ENCODE measurements around the gene P2RY2. TPM values are rescaled to one million over a fixed set of nuclear protein-coding genes. Genes with fewer than 3 reads are reported as not detected.

P2RY2 gene
- total RNA-seq, 1 experiment from 2014 or later: 2.9 TPM

DNA sequence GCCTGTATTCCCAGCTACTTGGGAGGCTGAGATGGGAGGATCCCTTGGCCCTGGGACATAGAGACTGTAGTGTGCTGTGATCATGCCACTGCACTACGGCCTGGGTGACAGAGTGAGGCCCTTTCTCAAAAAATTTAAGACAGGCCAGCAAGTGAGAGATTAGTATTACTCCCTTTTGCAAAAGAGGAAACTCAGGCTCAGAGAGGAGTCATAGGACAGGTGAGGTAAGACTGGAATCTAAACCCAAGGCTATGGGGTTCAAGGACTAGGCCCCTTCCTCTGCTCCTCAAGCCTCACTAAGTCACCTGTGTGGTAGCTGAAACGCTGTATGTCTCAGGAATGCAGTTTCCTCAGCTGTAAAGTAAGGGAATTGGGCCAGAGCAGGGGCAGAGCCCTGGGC, 1.6 kb upstream of the P2RY2 start:
- TF ChIP-seq TCF7L2 (IDR thresholded peaks at IDR 0.05; ENCODE audit: borderline replicate concordance, extremely low read depth, insufficient read depth, insufficient read length) (no peak), YY1 (IDR thresholded peaks at IDR 0.05; ENCODE audit: extremely low read depth, insufficient replicate concordance, low read depth, low read length) (no peak), POLR2AphosphoS5 (IDR thresholded peaks at IDR 0.05; ENCODE audit: low read depth, low read length) (no peak), CEBPB (IDR thresholded peaks at IDR 0.05; ENCODE audit: low read depth) (no peak), EZH2 (IDR thresholded peaks at IDR 0.05) (no peak), SP1 (IDR thresholded peaks at IDR 0.05; ENCODE audit: low read depth) (no peak), ZFX (IDR thresholded peaks at IDR 0.05) (no peak)
- TF ChIP-seq, protein P1, sequence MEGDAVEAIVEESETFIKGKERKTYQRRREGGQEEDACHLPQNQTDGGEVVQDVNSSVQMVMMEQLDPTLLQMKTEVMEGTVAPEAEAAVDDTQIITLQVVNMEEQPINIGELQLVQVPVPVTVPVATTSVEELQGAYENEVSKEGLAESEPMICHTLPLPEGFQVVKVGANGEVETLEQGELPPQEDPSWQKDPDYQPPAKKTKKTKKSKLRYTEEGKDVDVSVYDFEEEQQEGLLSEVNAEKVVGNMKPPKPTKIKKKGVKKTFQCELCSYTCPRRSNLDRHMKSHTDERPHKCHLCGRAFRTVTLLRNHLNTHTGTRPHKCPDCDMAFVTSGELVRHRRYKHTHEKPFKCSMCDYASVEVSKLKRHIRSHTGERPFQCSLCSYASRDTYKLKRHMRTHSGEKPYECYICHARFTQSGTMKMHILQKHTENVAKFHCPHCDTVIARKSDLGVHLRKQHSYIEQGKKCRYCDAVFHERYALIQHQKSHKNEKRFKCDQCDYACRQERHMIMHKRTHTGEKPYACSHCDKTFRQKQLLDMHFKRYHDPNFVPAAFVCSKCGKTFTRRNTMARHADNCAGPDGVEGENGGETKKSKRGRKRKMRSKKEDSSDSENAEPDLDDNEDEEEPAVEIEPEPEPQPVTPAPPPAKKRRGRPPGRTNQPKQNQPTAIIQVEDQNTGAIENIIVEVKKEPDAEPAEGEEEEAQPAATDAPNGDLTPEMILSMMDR (IDR thresholded peaks at IDR 0.05 in 2 of 3, conservative IDR thresholded peaks at IDR 0.05 in 1 of 3; ENCODE audit: borderline replicate concordance in 1 of 3, insufficient read depth in 1 of 3, low read depth in 2 of 3, low read length in 2 of 3): no peak
- TF ChIP-seq, protein P2, sequence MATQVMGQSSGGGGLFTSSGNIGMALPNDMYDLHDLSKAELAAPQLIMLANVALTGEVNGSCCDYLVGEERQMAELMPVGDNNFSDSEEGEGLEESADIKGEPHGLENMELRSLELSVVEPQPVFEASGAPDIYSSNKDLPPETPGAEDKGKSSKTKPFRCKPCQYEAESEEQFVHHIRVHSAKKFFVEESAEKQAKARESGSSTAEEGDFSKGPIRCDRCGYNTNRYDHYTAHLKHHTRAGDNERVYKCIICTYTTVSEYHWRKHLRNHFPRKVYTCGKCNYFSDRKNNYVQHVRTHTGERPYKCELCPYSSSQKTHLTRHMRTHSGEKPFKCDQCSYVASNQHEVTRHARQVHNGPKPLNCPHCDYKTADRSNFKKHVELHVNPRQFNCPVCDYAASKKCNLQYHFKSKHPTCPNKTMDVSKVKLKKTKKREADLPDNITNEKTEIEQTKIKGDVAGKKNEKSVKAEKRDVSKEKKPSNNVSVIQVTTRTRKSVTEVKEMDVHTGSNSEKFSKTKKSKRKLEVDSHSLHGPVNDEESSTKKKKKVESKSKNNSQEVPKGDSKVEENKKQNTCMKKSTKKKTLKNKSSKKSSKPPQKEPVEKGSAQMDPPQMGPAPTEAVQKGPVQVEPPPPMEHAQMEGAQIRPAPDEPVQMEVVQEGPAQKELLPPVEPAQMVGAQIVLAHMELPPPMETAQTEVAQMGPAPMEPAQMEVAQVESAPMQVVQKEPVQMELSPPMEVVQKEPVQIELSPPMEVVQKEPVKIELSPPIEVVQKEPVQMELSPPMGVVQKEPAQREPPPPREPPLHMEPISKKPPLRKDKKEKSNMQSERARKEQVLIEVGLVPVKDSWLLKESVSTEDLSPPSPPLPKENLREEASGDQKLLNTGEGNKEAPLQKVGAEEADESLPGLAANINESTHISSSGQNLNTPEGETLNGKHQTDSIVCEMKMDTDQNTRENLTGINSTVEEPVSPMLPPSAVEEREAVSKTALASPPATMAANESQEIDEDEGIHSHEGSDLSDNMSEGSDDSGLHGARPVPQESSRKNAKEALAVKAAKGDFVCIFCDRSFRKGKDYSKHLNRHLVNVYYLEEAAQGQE (IDR thresholded peaks at IDR 0.05; ENCODE audit: low read depth): no peak
- RAD21 ChIA-PET (ENCODE audit: low non-redundant PET in 1 of 2, low total read pairs in 2 of 2, uncharacterized antibody in 2 of 2, unreplicated experiment in 2 of 2): no interaction called here
- no peaks in the 10 kb centered on the region for H3K9me3 ChIP-seq (ENCODE audit: control insufficient read depth in 1 of 2, insufficient read depth in 1 of 2, low read depth in 1 of 2, low read length in 2 of 2)
- H3K9me2 ChIP-seq (ENCODE audit: insufficient read depth): no peaks in the 10 kb centered on the region
- DNase-seq (ENCODE audit: low read depth, low spot score): no peak
- H3K27ac ChIP-seq (ENCODE audit: low read depth, low read length): no peak overlapping the region
- CTCF ChIA-PET: no interaction called here
- POLR2A ChIA-PET: no interaction called here
- H3K4me1 ChIP-seq (ENCODE audit: control insufficient read depth in 1 of 2, insufficient read depth in 2 of 2, low read length in 2 of 2): peaks cover 9 to 23% of the 10 kb centered on the region in 2 experiments
- H3K4me3 ChIP-seq (replicated peaks in 1 of 2; ENCODE audit: low read depth in 1 of 2, low read length in 2 of 2): no peak overlapping the region
- H3K36me3 ChIP-seq (ENCODE audit: control insufficient read depth in 1 of 2, insufficient read depth in 2 of 2, low read length in 2 of 2): no peaks in the 10 kb centered on the region
- intact Hi-C loops (cut with micrococcal nuclease): no loop called here
- H2AFZ ChIP-seq (ENCODE audit: low read depth, low read length, poor library complexity, severe bottlenecking): no peak overlapping the region
- no peaks in the 10 kb centered on the region for H3K79me2 ChIP-seq (ENCODE audit: insufficient read depth, low read length)
- no peaks in the 10 kb centered on the region for H3K27me3 ChIP-seq (ENCODE audit: insufficient read depth, low read length)
- no peak overlapping the region for H3K4me2 ChIP-seq (ENCODE audit: low read length)
- H4K20me1 ChIP-seq (ENCODE audit: insufficient read depth): no peaks in the 10 kb centered on the region
- no peak for ATAC-seq
- no peak overlapping the region for H3K9ac ChIP-seq (ENCODE audit: low read length)
- BruUV-seq (replicated peaks): no TSS peak

Measured in HCT116 (cell line).